ENCODE results near the gene KIF19.

DNA sequence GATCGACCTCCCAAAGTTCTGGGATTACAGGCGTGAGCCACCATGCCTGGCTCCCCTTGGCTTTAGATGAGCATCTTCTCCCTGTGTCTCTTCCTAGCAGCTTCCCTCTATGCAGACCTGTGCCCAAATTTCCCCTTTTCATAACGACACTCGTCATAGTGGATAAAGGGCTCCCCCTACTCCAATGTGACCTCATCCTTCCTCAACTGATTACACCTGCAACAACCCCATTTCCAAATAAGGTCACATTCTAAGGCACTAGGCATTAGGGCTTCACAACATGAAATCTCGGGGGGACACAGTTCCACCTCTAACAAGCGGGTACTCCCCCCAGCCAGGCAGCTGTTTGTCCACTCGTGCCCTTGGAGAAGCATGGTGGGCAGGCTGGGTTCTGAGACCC, 10.3 kb downstream of the KIF19 start:
- TF ChIP-seq CTCF (IDR thresholded peaks at IDR 0.05) (no peak), POLR2A (IDR thresholded peaks at IDR 0.05) (no peak)

All from testis (tissue), 2 donors.